Keratinocyte (primary cell): ENCODE data around the gene PLEKHB2. TPM values are rescaled to one million over a fixed set of nuclear protein-coding genes. Genes with fewer than 3 reads are reported as not detected.
A peak's percentile ranks its signal among the peaks of the same experiment; 100 is the strongest.
"Not testable (repeated sequence)": the region's sequence is repeated elsewhere in the genome, so short reads cannot be mapped to it uniquely, and the experiment has no call there.

Source experiments
- DNase-seq: peaks from one replicate; pipeline ENCODE4 v3.0.0-alpha.2; 2011; ENCODE audit warnings: low read depth, missing footprints, low spot score
- FAIRE-seq: peaks from 2 replicates; lab custom pipeline; 2011; peaks lifted over from hg19 to GRCh38; lab: Jason Lieb, UNC
- H2AFZ ChIP-seq: 2 replicates; pipeline ENCODE4 v1.6.0; 2012; ENCODE audit warnings: low read length, control low read depth, inconsistent platforms; ENCODE audit not compliant: control insufficient read depth
- H3K27ac ChIP-seq: 2 replicates; pipeline ENCODE4 v1.5.1; 2011; ENCODE audit warnings: low read length; ENCODE audit not compliant: control insufficient read depth, insufficient read depth
- H3K27me3 ChIP-seq: 3 replicates; pipeline ENCODE4 v1.6.0; 2011; ENCODE audit warnings: low read length; ENCODE audit not compliant: control insufficient read depth, insufficient read depth; ENCODE audit errors: extremely low read depth
- H3K36me3 ChIP-seq, 2 experiments: 2 replicates in 1 of 2; 3 replicates in 1 of 2; pipeline ENCODE4 v1.5.1; 2011; ENCODE audit warnings: low read length in 2 of 2, mild to moderate bottlenecking in 1 of 2; ENCODE audit not compliant: control insufficient read depth in 2 of 2, insufficient read depth in 2 of 2; ENCODE audit errors: extremely low read depth in 1 of 2
- H3K4me1 ChIP-seq: 3 replicates; pipeline ENCODE4 v1.5.1; 2011; ENCODE audit warnings: low read length; ENCODE audit not compliant: control insufficient read depth, insufficient read depth; ENCODE audit errors: extremely low read depth
- H3K4me2 ChIP-seq: 3 replicates; pipeline ENCODE4 v1.6.0; 2011; ENCODE audit warnings: low read depth, low read length; ENCODE audit not compliant: control insufficient read depth, insufficient read depth; ENCODE audit errors: extremely low read depth
- H3K4me3 ChIP-seq, 3 experiments: fragments of 200-600 bp in 1 of 3; sonication (generic) in 1 of 3; 2 replicates in 2 of 3; 3 replicates in 1 of 3; pipeline ENCODE4 v1.5.1; 2011 to 2016; ENCODE audit warnings: low read length in 3 of 3, mild to moderate bottlenecking in 3 of 3, control low read depth in 2 of 3, inconsistent platforms in 1 of 3, low read depth in 1 of 3, mixed read lengths in 1 of 3, mixed run types in 1 of 3, moderate library complexity in 1 of 3; ENCODE audit not compliant: control insufficient read depth in 2 of 3, insufficient read depth in 2 of 3; ENCODE audit errors: extremely low read depth in 1 of 3
- H3K79me2 ChIP-seq: 2 replicates; pipeline ENCODE4 v1.6.0; 2012; ENCODE audit warnings: low read length; ENCODE audit not compliant: control insufficient read depth, insufficient read depth
- H3K9ac ChIP-seq: 3 replicates; pipeline ENCODE4 v1.6.0; 2011; ENCODE audit warnings: low read length; ENCODE audit not compliant: control insufficient read depth, insufficient read depth; ENCODE audit errors: extremely low read depth
- H3K9me1 ChIP-seq: 3 replicates; pipeline ENCODE4 v1.6.0; 2011; ENCODE audit warnings: low read length; ENCODE audit not compliant: control insufficient read depth, insufficient read depth; ENCODE audit errors: extremely low read depth
- H3K9me3 ChIP-seq: 2 replicates; pipeline ENCODE4 v1.5.1; 2012; ENCODE audit warnings: low read depth, low read length; ENCODE audit not compliant: control insufficient read depth
- H4K20me1 ChIP-seq: 3 replicates; pipeline ENCODE4 v1.6.0; 2011; ENCODE audit warnings: low read length; ENCODE audit not compliant: control insufficient read depth, insufficient read depth; ENCODE audit errors: extremely low read depth
- EZH2 ChIP-seq: IDR thresholded peaks from one replicate; pipeline ENCODE4 v1.6.1; 2012; ENCODE audit warnings: inconsistent platforms, mild to moderate bottlenecking, low read length, moderate library complexity
- dilution Hi-C: fragments of 300-500 bp; cut with MboI; formaldehyde crosslinking; loops from one replicate; pipeline ENCODE4 v1.7.0; 2020; ENCODE audit warnings: low sequenced_read_pairs; ENCODE audit not compliant: extremely low pct_ligation_motif_present
- polyA plus RNA-seq, 5 experiments: library from polyadenylated mRNA; depleted of rRNA in 3 of 5; stranded (reverse) in 3 of 5; stranded (forward) in 1 of 5; unstranded in 1 of 5; fragments of >200 nt; gene quantifications; 1 replicate in 1 of 5; 2 replicates in 3 of 5; 3 replicates in 1 of 5; pipeline versions ENCODE4 v1.2.1 to v1.2.3, GENCODE V29; 2011 to 2012; ENCODE audit warnings: missing spikeins in 2 of 5, low read depth in 1 of 5, low replicate concordance in 1 of 5
- TF ChIP-seq, protein P1 (sequence below), 3 experiments: IDR thresholded peaks in 1 of 3; conservative IDR thresholded peaks in 1 of 3; optimal IDR thresholded peaks in 1 of 3; 2 replicates in 2 of 3; 3 replicates in 1 of 3; pipeline versions ENCODE3 to v1.5.1; 2011; ENCODE audit warnings: low read length in 3 of 3, mild to moderate bottlenecking in 3 of 3, moderate library complexity in 2 of 3, control low read depth in 1 of 3, inconsistent platforms in 1 of 3; ENCODE audit not compliant: insufficient read depth in 2 of 3; ENCODE audit errors: extremely low read depth in 1 of 3

Gene PLEKHB2
- polyA plus RNA-seq, 1 donor (not counting 4 experiments of a cell fraction or from before 2014, with no cell fraction given): 77.0 TPM

GRCh38 chr2:131146749-131147148 is 41.6 kb downstream of the PLEKHB2 start:
- peaks cover 14 to 26% of the 10 kb centered on the region in 2 experiments for H3K36me3 ChIP-seq

DNA sequence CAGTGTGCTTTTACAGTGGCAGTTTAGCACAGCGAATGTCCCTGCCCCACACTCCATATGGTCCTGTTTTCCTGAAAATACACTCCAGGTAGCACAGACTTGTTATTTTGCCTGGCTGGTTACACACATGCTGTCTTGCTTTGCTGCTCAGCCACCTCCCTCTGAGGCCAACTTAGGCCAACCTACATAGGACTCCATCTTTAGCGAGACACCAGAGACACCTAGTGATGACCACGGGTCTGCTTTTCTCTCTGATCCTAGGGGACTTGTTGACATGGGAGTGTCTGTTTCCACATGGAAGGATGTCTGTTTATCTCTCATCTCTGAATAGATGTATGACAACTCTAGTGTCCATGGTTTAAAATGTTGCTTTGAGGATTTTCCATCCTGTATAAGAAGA is 43.3 kb downstream of the PLEKHB2 start:
- Histone ChIP-seq H3K9me1 (no peaks in the 10 kb centered on the region), H3K27me3 (no peaks in the 10 kb centered on the region), H2AFZ (no peak overlapping the region), H4K20me1 (peaks cover 2% of the 10 kb centered on the region), H3K27ac (no peak overlapping the region), H3K4me2 (no peak overlapping the region), H3K9ac (no peak overlapping the region), H3K4me1 (no peaks in the 10 kb centered on the region), H3K9me3 (no peaks in the 10 kb centered on the region), H3K79me2 (no peaks in the 10 kb centered on the region), H3K4me3 (no peak overlapping the region), H3K36me3 (peaks cover 14 to 26% of the 10 kb centered on the region in 2 experiments)
- FAIRE-seq (no peak), DNase-seq (no peak)
- TF ChIP-seq, protein P1, sequence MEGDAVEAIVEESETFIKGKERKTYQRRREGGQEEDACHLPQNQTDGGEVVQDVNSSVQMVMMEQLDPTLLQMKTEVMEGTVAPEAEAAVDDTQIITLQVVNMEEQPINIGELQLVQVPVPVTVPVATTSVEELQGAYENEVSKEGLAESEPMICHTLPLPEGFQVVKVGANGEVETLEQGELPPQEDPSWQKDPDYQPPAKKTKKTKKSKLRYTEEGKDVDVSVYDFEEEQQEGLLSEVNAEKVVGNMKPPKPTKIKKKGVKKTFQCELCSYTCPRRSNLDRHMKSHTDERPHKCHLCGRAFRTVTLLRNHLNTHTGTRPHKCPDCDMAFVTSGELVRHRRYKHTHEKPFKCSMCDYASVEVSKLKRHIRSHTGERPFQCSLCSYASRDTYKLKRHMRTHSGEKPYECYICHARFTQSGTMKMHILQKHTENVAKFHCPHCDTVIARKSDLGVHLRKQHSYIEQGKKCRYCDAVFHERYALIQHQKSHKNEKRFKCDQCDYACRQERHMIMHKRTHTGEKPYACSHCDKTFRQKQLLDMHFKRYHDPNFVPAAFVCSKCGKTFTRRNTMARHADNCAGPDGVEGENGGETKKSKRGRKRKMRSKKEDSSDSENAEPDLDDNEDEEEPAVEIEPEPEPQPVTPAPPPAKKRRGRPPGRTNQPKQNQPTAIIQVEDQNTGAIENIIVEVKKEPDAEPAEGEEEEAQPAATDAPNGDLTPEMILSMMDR (optimal IDR thresholded peaks at IDR 0.05 in 1 of 3, IDR thresholded peaks at IDR 0.05 in 1 of 3, conservative IDR thresholded peaks at IDR 0.05 in 1 of 3; ENCODE audit: extremely low read depth in 1 of 3, insufficient read depth in 2 of 3, low read length in 3 of 3): peak in 1 of 3 experiments; percentile 16
- no peak for TF ChIP-seq EZH2
- dilution Hi-C loops: no loop called here

More at GRCh38 chr2:131146749-131147148, 41.6 kb downstream of the PLEKHB2 start:
- Histone ChIP-seq H2AFZ (no peak overlapping the region), H3K27me3 (no peaks in the 10 kb centered on the region), H3K79me2 (no peaks in the 10 kb centered on the region), H3K4me1 (no peaks in the 10 kb centered on the region), H3K27ac (no peak overlapping the region), H4K20me1 (peaks cover 2% of the 10 kb centered on the region), H3K9ac (no peak overlapping the region), H3K4me2 (no peak overlapping the region), H3K9me1 (no peaks in the 10 kb centered on the region), H3K9me3 (no peaks in the 10 kb centered on the region), H3K4me3 (no peak overlapping the region)
- DNase-seq: no peak
- TF ChIP-seq, protein P1 (optimal IDR thresholded peaks at IDR 0.05 in 1 of 3, IDR thresholded peaks at IDR 0.05 in 1 of 3, conservative IDR thresholded peaks at IDR 0.05 in 1 of 3; ENCODE audit: extremely low read depth in 1 of 3, insufficient read depth in 2 of 3, low read length in 3 of 3): no peak
- no peak for TF ChIP-seq EZH2
- no peak for FAIRE-seq
- dilution Hi-C loops: no loop called here

DNA sequence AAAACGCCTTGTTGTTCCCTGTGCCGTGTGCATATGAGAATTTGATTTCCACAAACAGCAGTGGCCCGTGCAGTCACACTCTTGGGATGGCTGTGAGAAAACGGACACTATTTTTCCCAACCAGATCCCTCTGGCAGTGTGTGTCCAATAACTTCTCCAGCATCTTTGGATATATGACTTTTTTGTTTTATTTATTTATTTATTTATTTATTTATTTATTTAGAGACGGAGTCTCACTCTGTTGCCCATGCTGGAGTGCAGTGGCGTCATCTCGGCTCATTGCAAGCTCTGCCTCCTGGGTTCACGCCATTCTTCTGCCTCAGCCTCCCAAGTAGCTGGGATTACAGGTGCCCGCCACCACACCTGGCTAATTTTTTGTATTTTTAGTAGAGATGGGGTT is 45.0 kb downstream of the PLEKHB2 start:
- H2AFZ ChIP-seq, H3K9me1 ChIP-seq, H3K79me2 ChIP-seq, H3K9me3 ChIP-seq, H3K27ac ChIP-seq, H3K4me2 ChIP-seq, DNase-seq, H4K20me1 ChIP-seq, FAIRE-seq, H3K9ac ChIP-seq, H3K4me3 ChIP-seq, dilution Hi-C loops, H3K4me1 ChIP-seq, H3K27me3 ChIP-seq: not testable (repeated sequence)
- peaks cover 14 to 23% of the 10 kb centered on the region in 2 experiments for H3K36me3 ChIP-seq
